Tibial artery (tissue), 4 donors: Measurements from ENCODE around the gene PBRM1.

Experiments
- DNase-seq, 2 donors: peaks; one replicate each; pipeline ENCODE4 v3.0.0-alpha.2; 2019
- H3K27ac ChIP-seq, 2 donors: fragments of 200-600 bp; sonication (generic) in 1 of 2; 1 replicate in 1 of 2; 2 replicates in 1 of 2; pipeline ENCODE4 v1.5.1; 2018 to 2019; ENCODE audit warnings: mild to moderate bottlenecking in 1 of 2
- H3K27me3 ChIP-seq, 2 donors: fragments of 200-600 bp; sonication (generic) in 1 of 2; one replicate each; pipeline versions ENCODE4 v1.5.1 to v1.6.0; 2016 to 2019
- H3K36me3 ChIP-seq, 3 donors: fragments of 200-600 bp; sonication (generic) in 2 of 3; one replicate each; pipeline ENCODE4 v1.5.1; 2016 to 2019; ENCODE audit warnings: mild to moderate bottlenecking in 2 of 3
- H3K4me1 ChIP-seq, 4 donors: fragments of 200-600 bp; sonication (generic) in 2 of 4; 1 replicate in 3 of 4; 2 replicates in 1 of 4; pipeline ENCODE4 v1.5.1; 2016 to 2019
- H3K4me3 ChIP-seq, 2 donors: fragments of 200-600 bp; sonication (generic) in 1 of 2; 1 replicate in 1 of 2; 2 replicates in 1 of 2; pipeline ENCODE4 v1.5.1; 2018 to 2019; ENCODE audit warnings: mild to moderate bottlenecking in 2 of 2
- H3K9me3 ChIP-seq, 3 donors: fragments of 200-600 bp; sonication (generic) in 1 of 3; one replicate each; pipeline ENCODE4 v1.5.1; 2016 to 2019
- intact Hi-C: fragments of 100-400 bp; cut with DNase I; formaldehyde crosslinking; loops from one replicate; pipeline ENCODE4 v1.15.0; 2023; ENCODE audit warnings: low total_unique reads
- TF ChIP-seq, protein P1 (sequence below), 2 experiments: fragments of 200-600 bp in 1 of 2; fragments of 450-650 bp in 1 of 2; IDR thresholded peaks; one replicate each; pipeline ENCODE4 v1.5.1; 2017 to 2019; ENCODE audit warnings: antibody characterized with exemption in 2 of 2, mild to moderate bottlenecking in 1 of 2, moderate library complexity in 1 of 2

Gene PBRM1

DNA sequence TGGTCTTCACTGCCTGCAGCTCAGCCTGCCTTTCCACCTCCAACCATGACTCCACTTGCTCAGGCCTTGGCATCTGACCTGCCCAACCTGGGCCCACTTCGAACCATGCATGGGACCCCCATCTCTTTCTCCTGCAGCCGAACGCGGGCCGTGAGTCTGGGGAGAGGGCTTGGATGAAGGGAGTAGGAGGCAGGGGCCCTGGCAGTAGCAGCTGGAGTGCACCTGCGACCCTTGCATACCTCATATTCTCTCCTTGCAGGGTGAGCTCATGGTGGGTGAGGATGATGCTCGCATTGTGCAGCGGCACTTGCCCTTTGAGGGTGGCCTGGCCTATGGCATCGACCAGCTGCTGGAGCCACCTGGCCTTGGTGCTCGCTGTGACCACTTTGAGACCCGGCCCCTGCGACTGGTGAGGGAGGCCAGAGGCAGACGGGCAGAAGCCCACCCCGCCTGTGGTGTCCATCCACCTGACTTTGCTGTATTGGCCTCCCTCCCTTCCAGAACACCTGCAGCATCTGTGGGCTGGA, 165.5 kb downstream of the PBRM1 start:
- Histone ChIP-seq H3K36me3 (peaks cover 0 to 15% (median 11%) of the 10 kb centered on the region in 3 donors), H3K9me3 (no peaks in the 10 kb centered on the region), H3K27ac (no peak overlapping the region), H3K27me3 (no peaks in the 10 kb centered on the region), H3K4me3 (no peak overlapping the region), H3K4me1 (peaks cover 0 to 19% (median 12%) of the 10 kb centered on the region in 4 donors)
- DNase-seq: no peak
- intact Hi-C loops: no loop called here
- TF ChIP-seq, protein P1, sequence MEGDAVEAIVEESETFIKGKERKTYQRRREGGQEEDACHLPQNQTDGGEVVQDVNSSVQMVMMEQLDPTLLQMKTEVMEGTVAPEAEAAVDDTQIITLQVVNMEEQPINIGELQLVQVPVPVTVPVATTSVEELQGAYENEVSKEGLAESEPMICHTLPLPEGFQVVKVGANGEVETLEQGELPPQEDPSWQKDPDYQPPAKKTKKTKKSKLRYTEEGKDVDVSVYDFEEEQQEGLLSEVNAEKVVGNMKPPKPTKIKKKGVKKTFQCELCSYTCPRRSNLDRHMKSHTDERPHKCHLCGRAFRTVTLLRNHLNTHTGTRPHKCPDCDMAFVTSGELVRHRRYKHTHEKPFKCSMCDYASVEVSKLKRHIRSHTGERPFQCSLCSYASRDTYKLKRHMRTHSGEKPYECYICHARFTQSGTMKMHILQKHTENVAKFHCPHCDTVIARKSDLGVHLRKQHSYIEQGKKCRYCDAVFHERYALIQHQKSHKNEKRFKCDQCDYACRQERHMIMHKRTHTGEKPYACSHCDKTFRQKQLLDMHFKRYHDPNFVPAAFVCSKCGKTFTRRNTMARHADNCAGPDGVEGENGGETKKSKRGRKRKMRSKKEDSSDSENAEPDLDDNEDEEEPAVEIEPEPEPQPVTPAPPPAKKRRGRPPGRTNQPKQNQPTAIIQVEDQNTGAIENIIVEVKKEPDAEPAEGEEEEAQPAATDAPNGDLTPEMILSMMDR (IDR thresholded peaks at IDR 0.05): no peak

DNA sequence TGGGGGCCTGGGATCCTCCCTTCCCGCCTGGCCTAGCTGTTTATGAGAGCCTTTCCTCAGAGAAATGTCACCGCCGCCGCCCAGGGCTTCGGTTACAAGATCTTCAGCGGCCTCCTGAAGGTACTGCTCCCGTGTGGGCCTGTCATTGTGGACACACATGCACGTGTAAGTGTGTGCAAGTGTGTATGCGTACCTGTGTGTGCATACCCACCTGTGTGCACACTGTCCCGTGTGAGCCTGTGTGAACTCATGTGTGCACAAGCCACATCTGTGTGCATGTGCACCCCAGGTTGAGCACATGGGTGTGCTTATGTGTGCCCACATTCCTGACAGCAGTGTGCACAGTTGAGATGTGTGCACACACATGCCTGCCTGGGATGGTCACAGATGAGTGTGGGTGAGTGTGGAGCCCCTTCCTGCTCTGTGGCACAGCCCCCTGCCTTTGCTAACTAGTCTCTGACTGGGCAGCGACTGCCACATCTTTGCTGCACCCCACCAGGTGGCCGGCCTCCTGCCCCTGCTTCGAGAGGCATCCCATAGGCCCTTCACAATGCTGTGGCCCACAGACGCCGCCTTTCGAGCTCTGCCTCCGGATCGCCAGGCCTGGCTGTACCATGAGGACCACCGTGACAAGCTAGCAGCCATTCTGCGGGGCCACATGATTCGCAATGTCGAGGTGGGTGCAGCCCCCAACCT, 166.1 kb downstream of the PBRM1 start:
- intact Hi-C loops: no loop called here
- H3K9me3 ChIP-seq: no peaks in the 10 kb centered on the region
- no peak for DNase-seq
- no peak overlapping the region for H3K27ac ChIP-seq
- peaks cover 0 to 13% (median 5%) of the 10 kb centered on the region in 4 donors for H3K4me1 ChIP-seq
- peaks cover 0 to 14% (median 11%) of the 10 kb centered on the region in 3 donors for H3K36me3 ChIP-seq
- H3K4me3 ChIP-seq: no peak overlapping the region
- no peaks in the 10 kb centered on the region for H3K27me3 ChIP-seq
- TF ChIP-seq, protein P1 (IDR thresholded peaks at IDR 0.05): no peak

DNA sequence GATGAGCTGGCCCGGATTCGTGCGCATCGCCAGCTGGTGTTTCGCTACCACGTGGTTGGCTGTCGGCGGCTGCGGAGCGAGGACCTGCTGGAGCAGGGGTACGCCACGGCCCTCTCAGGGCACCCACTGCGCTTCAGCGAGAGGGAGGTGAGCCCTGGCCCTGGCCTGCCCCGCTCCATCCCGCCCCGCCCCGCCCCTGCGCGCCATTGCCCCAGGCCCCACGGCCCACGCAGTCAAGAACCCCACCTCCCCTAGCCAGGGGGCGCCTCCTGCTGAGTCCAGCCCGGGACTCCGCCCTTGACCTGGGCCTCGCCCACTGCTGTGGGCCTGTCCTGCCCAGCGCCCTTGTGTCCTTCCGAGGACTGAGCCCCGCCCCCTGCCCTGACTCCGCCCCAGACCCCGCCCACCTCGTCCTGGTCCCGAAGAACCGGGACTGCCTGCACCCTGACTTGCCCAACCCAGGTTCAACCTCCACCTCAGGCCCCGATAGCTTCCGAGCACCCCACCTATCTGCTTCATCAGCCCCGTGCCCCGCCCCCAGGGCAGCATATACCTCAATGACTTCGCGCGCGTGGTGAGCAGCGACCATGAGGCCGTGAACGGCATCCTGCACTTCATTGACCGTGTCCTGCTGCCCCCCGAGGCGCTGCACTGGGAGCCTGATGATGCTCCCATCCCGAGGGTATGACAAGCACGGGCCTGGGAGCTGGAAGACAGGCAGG, 166.8 kb downstream of the PBRM1 start:
- H3K4me1 ChIP-seq: peaks cover 0 to 6% (median 2%) of the 10 kb centered on the region in 4 donors
- H3K36me3 ChIP-seq: peaks cover 0 to 8% (median 6%) of the 10 kb centered on the region in 3 donors
- H3K27ac ChIP-seq: no peak overlapping the region
- intact Hi-C loops: no loop called here
- TF ChIP-seq, protein P1 (IDR thresholded peaks at IDR 0.05): no peak
- no peak for DNase-seq
- H3K4me3 ChIP-seq: peak overlapping the region; percentile 8 to 41
- no peaks in the 10 kb centered on the region for H3K27me3 ChIP-seq
- H3K9me3 ChIP-seq: no peaks in the 10 kb centered on the region

DNA sequence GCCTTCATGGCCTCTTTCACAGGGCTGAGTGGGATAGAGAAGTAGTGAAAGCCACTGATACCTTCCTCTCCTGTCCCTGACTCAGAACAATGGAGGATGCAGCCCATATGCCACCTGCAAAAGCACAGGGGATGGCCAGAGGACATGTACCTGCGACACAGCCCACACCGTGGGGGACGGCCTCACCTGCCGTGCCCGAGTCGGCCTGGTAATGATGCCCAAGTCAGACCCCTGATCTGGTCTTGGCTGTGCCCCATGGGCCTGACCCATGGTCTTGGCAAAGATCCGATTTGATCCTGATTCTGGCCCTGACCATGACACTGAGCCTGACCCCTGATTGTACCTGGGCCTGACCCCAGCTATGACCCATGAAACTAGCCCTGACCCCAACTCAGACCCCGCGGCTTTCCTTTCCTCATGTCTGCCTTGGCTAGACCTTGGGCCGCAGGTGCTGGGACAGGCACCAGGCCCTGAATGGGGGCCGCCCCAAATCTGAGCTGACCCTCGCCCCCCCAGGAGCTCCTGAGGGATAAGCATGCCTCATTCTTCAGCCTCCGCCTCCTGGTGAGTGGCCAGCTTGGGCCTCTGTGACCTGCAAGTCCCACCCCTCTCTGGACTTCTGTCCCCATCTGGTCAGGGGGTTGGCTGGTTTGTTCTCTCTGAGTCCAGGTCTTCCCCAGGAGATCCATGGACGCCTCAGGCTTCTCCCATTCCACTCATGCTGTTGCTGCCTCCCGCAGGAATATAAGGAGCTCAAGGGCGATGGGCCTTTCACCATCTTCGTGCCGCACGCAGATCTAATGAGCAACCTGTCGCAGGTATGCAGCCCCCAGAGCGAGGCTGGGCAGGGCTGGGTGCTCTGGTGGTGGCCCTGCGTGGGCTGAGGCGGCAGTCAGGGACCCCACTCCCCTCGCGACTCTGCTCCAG, 167.7 kb downstream of the PBRM1 start:
- H3K4me3 ChIP-seq: peak overlapping the region; percentile 8 to 41

More for the DNA sequence above, 167.7 kb downstream of the PBRM1 start:
- H3K36me3 ChIP-seq: peaks cover 0 to under 1% (median 0%) of the 10 kb centered on the region in 3 donors
- H3K27me3 ChIP-seq: no peaks in the 10 kb centered on the region
- H3K9me3 ChIP-seq: no peaks in the 10 kb centered on the region
- no peak overlapping the region for H3K27ac ChIP-seq
- TF ChIP-seq, protein P1 (IDR thresholded peaks at IDR 0.05): no peak
- DNase-seq: no peak
- peaks cover 0 to 6% (median 2%) of the 10 kb centered on the region in 4 donors for H3K4me1 ChIP-seq
- intact Hi-C loops: no loop called here
